ENCODE measurements around the gene GPX4.
A peak's percentile ranks its signal among the peaks of the same experiment; 100 is the strongest.

GPX4 gene

GRCh38 chr19:1129535-1129934, 25.7 kb downstream of the GPX4 start:
- no peak for DNase-seq

- no peak for DNase-seq
Observed at GRCh38 chr19:1130771-1131717, 27.2 kb downstream of the GPX4 start.

GRCh38 chr19:1131718-1132551, 28.1 kb downstream of the GPX4 start:
- DNase-seq = peak in 33 of 51 donors; percentile 4 to 77 (median 31)

GRCh38 chr19:1132552-1133383, 29.0 kb downstream of the GPX4 start:
- DNase-seq = no peak

GRCh38 chr19:1133471-1133929, 29.7 kb downstream of the GPX4 start:
- DNase-seq = peak in 1 of 51 donors; percentile 17

GRCh38 chr19:1134431-1134830, 30.6 kb downstream of the GPX4 start:
- no peak for DNase-seq

GRCh38 chr19:1135454-1135853, 31.7 kb downstream of the GPX4 start:
- DNase-seq = no peak

GRCh38 chr19:1136201-1136600, 32.4 kb downstream of the GPX4 start:
- DNase-seq = no peak

- DNase-seq = no peak
Observed at GRCh38 chr19:1136621-1137317, 33.0 kb downstream of the GPX4 start.

- DNase-seq = no peak
Observed at GRCh38 chr19:1138121-1138520, 34.3 kb downstream of the GPX4 start.

GRCh38 chr19:1139126-1139525, 35.3 kb downstream of the GPX4 start:
- DNase-seq = no peak

GRCh38 chr19:1140272-1141027, 36.7 kb downstream of the GPX4 start:
- no peak for DNase-seq

GRCh38 chr19:1141944-1142343, 38.1 kb downstream of the GPX4 start:
- no peak for DNase-seq

GRCh38 chr19:1143828-1144399, 40.1 kb downstream of the GPX4 start:
- no peak for DNase-seq

GRCh38 chr19:1144741-1145140, 40.9 kb downstream of the GPX4 start:
- no peak for DNase-seq

- no peak for DNase-seq
Observed at GRCh38 chr19:1145635-1146411, 42.0 kb downstream of the GPX4 start.

- DNase-seq = no peak
Observed at GRCh38 chr19:1146412-1146699, 42.6 kb downstream of the GPX4 start.

- no peak for DNase-seq
Observed at GRCh38 chr19:1146858-1147780, 43.3 kb downstream of the GPX4 start.

Measured in hypothalamus (tissue), 51 donors.